ENCODE data around the gene ARFRP1.
A peak's percentile ranks its signal among the peaks of the same experiment; 100 is the strongest.

The ARFRP1 gene, protein sequence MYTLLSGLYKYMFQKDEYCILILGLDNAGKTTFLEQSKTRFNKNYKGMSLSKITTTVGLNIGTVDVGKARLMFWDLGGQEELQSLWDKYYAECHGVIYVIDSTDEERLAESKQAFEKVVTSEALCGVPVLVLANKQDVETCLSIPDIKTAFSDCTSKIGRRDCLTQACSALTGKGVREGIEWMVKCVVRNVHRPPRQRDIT

GRCh38 chr20:63707558-63708300, at the start of gene ARFRP1, which contains the start of gene ZGPAT:
Gene ARFRP1 (minus strand): TSS chr20:63707976. CDS start chr20:63707091, 885 bp downstream.
Gene ZGPAT (plus strand): TSS chr20:63708039. CDS start chr20:63708581, 542 bp downstream.
- DNase-seq: peak; percentile 71

DNA sequence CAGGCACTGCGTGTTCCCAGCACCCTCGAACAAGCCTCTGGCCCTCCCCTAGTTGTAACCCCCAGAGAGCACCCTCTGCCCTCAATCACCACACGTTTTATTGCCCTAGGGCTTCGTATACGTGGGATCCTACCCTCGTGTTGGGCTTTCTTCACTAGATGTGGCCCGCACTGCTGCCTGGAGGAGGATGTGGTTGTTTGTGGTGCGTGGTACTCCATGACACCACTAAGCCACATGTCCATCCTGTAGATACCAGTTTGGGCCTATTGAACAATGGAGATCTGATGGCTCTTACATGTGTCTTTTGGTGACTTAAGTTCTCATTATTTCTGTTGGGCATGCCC, 48.8 kb upstream of the ARFRP1 start:
- no peak for DNase-seq

DNA sequence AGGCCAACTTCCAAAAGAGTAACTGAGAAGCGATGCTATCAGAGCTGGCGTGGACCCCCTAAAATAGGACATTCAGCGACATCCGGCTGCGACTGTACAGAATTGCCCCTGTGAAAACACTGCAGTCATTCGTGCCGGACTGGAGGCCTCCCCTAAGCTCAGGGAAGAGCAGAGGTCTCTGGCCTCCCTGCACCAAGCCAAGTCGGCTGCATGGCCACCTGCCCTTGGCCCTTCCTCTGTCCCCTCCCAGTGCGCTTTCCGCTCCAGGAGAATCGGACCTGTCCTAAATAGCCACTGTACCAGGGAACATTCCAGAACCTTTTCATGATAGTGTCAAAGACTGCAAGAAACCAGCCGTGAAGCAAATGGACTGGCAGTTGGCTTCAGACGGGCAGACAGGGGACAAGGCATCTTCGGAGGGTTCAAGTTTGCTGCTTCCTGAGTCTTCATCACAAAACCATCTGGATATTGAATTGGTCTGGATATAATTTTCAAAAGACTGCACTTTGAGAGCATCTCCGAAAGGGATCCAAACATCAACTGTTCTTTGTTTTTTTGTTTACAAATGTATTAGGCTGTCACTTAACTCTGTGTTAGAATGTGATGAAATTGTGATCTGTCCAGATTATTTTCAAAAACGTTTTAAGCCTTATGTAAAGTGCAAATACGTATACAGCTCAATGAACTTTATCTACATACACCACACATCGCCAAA, 48.3 kb upstream of the ARFRP1 start:
- no peak for DNase-seq

GRCh38 chr20:63754008-63754407, 46.2 kb upstream of the ARFRP1 start:
- no peak for DNase-seq

GRCh38 chr20:63753381-63753780, 45.6 kb upstream of the ARFRP1 start:
- no peak for DNase-seq

GRCh38 chr20:63752411-63753101, 44.8 kb upstream of the ARFRP1 start:
- no peak for DNase-seq

GRCh38 chr20:63751471-63752271, 43.9 kb upstream of the ARFRP1 start:
- DNase-seq: no peak

DNA sequence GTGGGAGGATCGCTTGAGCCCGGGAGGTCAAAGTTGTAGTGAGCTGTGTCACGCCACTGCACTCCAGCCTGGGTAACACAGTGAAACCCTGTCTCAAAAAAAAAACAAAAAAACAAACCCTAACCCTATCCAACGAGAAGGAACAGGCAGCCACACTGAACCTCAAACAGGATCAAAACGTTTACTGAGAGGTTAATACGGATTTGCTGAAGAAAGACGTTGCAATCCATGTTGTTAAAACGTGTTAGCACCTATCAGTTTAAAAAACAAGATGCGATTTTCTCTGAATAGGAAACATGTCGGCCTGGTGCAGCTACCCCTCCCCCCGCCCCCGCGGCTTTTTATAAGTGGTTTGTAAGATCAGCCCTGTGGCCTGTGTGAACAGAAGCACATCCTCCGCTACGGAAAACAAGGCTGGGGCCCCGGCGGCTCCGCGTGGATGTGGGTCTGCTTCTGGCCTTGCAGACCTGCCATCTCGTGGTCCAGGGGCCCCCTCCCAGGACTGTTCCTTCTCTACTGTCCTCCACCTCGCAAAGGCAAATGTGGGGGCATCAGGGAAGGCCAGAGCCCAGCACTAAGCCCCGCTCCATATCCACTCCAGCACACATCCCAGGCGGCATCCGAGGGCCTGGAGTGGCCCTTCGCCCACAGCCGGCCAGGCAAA, 43.2 kb upstream of the ARFRP1 start:
- no peak for DNase-seq

DNA sequence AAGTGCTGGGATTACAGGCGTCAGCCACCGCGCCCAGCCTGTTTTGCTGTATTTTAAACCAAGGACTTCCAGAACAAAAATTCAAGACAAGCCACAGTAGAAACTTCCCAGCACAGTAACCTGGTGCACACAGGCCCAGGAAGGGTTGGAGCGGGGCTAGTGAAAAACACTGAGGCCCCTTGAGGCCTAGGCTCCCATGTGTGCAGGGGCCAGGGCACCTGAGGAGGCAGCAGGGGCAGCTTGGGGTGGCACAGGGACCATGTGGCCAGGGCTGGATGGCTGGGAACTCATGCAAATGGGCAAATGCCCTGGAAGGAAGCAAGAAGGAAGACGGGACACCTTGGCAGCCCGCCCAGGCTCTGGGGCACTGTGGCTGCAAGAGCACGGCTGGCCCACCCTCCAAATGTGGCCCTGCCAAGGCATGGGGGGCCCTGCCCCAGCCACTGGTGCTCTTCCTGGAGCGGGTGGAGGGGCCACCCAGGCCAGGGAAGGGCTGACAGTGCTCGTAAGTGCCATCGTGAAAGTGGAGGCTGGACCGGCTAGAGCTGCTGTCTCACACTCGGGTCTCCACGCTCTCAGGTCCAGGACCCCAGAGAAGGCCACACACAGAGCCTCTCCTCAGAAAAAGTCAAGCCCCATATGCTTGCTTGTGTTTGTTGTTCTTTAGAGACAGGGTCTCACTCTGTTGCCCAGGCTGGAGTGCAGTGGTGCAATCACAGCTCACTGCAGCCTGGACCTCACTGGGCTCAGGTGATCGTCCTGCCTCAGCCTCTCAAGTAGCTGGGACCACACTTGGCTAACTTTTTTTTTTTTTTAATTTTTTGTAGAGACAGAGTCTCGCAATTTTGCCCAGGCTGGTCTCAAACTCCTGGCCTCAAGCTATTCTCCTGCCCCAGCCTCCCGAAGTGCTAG, 42.1 kb upstream of the ARFRP1 start:
- DNase-seq: no peak

GRCh38 chr20:63748934-63749270, 41.1 kb upstream of the ARFRP1 start:
- DNase-seq: no peak

- DNase-seq: no peak
Observed at GRCh38 chr20:63748070-63748933, 40.5 kb upstream of the ARFRP1 start.

DNA sequence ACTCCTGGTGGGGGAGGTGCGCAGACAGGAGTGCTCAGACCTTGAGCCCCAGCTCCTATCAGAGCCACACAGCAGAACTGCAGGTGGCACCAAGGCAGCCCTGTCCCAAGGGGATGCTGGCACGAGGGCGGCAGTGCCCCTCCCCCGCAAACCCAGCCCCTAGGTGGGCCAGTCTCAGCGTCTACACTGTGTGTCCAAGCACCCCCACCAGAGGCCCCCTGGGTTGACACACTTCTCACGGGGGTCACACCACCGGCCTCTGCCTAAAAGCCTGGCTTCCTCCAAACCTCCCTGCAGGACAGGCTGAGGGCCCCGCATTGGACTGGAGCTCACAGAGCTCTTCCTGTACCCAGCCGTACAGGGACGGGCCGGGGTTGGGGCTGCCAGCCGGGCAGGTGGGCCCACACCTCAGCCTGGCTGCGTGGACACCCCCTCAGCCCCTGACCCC, 39.9 kb upstream of the ARFRP1 start:
- DNase-seq: no peak

- no peak for DNase-seq
Observed at GRCh38 chr20:63746751-63747315, 39.1 kb upstream of the ARFRP1 start.

GRCh38 chr20:63745961-63746731, 38.4 kb upstream of the ARFRP1 start:
- DNase-seq: no peak

DNA sequence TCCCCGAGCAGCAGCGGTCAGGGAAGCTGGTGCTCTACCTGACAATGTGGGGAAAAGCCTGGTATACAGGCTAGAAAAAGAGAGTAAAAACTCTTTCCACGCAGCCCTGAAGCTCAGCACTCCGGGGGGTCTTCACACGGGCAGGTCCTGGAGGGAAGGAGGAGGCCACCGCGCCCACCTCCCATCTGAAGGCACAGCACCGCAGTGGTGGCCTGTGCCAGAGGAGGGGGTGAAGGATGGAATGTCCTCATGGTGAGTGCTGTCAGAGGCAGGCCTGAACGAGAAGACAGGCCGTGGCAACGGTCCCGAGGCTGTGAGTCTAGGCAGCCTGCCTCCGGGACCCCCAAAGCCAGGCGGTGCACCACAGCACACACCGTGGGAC, 37.6 kb upstream of the ARFRP1 start:
- DNase-seq: no peak

DNA sequence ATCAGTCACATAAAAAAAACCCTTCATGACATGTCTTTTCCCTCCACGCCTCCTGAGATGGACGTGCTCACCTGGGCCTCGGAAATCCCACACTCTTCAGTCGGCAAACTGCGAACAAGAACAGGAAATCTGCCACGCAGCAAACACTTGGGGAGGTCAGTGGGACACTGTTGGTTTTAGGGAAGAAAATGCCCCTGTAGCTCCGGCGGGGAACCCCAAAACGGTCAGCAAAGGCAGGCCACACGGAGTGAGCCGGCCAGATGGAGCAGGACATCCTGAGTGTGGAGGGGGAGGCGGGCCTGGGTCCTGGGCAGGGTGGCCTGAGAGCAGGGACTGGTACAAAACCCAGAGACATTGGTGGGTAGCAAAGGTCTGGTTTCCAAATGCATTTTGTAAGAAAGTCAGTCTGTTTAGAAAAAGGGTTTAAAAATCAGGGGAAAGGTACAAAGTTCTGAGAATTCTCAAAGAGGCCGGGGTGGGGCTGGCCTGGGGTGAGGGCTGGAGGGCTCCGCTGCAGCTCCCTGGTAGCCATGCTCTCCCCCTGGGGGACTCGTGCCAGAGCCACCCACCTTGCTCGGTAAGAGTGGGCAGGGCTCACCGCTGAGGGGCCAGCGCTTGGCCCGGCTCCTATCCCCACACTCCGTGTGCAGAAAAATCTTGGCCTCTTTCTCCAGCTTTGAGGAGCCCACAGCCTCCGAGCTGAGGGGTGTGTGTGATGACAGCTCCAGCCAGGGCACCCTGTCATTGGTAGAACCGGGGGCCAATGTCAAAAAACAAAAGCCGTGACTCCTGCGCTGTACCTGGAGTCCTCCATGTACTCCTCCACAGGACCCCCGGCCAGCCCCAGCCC, 37.0 kb upstream of the ARFRP1 start:
- DNase-seq: no peak

- no peak for DNase-seq
Observed at GRCh38 chr20:63744158-63744557, 36.4 kb upstream of the ARFRP1 start.
